SKM-1 (cell line): ENCODE data around the gene LYRM7.
"Not testable (repeated sequence)": the region's sequence is repeated elsewhere in the genome, so short reads cannot be mapped to it uniquely, and the experiment has no call there.

Source experiments
- DNase-seq: peaks from one replicate; lab custom pipeline; 2025; ENCODE audit not compliant: unreplicated experiment; lab: John Stamatoyannopoulos, UW

Gene LYRM7

GRCh38 chr5:131218392-131218791 is 47.6 kb downstream of the LYRM7 start:
- DNase-seq, result no peak

GRCh38 chr5:131220566-131220965 is 49.8 kb downstream of the LYRM7 start:
- DNase-seq, result no peak

GRCh38 chr5:131221008-131221703 is 50.4 kb downstream of the LYRM7 start:
- no peak for DNase-seq

GRCh38 chr5:131221888-131222287 is 51.1 kb downstream of the LYRM7 start:
- no peak for DNase-seq

- DNase-seq, result no peak
Observed at GRCh38 chr5:131222731-131223130, 52.0 kb downstream of the LYRM7 start.

- no peak for DNase-seq
Observed at GRCh38 chr5:131223751-131224386, 53.1 kb downstream of the LYRM7 start.

- peak; percentile 49 for DNase-seq
Observed at GRCh38 chr5:131224387-131225201, 53.9 kb downstream of the LYRM7 start.

- DNase-seq, result no peak
Observed at GRCh38 chr5:131225282-131225974, 54.7 kb downstream of the LYRM7 start.

GRCh38 chr5:131226899-131227298 is 56.2 kb downstream of the LYRM7 start:
- DNase-seq, result no peak

GRCh38 chr5:131228646-131229045 is 57.9 kb downstream of the LYRM7 start:
- no peak for DNase-seq

- DNase-seq, result no peak
Observed at GRCh38 chr5:131229623-131230022, 58.9 kb downstream of the LYRM7 start.

GRCh38 chr5:131230406-131230805 is 59.7 kb downstream of the LYRM7 start:
- DNase-seq, result no peak

- DNase-seq, result no peak
Observed at GRCh38 chr5:131239686-131240085, 68.9 kb downstream of the LYRM7 start.

- no peak for DNase-seq
Observed at GRCh38 chr5:131242728-131243255, 72.0 kb downstream of the LYRM7 start.

GRCh38 chr5:131245312-131245711 is 74.6 kb downstream of the LYRM7 start:
- DNase-seq, result no peak

- no peak for DNase-seq
Observed at GRCh38 chr5:131245948-131246347, 75.2 kb downstream of the LYRM7 start.

- no peak for DNase-seq
Observed at GRCh38 chr5:131246504-131246903, 75.8 kb downstream of the LYRM7 start.

- no peak for DNase-seq
Observed at GRCh38 chr5:131250751-131251475, 80.2 kb downstream of the LYRM7 start.

GRCh38 chr5:131252824-131253171 is 82.1 kb downstream of the LYRM7 start:
- peak; percentile 97 for DNase-seq

GRCh38 chr5:131254025-131254424 is 83.3 kb downstream of the LYRM7 start:
- not testable (repeated sequence) for DNase-seq

GRCh38 chr5:131254741-131255140 is 84.0 kb downstream of the LYRM7 start:
- DNase-seq, result no peak
